Stimulated activated CD4-positive, alpha-beta T cell treated with anti-CD3 and anti-CD28 coated beads, TNF-alpha, amount 100 ng/mL, for 4 hours (primary cell): Measurements from ENCODE around the gene SPDYE2.
"Not testable (repeated sequence)": the region's sequence is repeated elsewhere in the genome, so short reads cannot be mapped to it uniquely, and the experiment has no call there.

Experiments
- DNase-seq, 3 experiments: peaks; one replicate each; pipeline ENCODE4 v3.0.0-alpha.2; 2020; ENCODE audit warnings: low read depth in 3 of 3

SPDYE2 gene

GRCh38 chr7:102599699-102600098 is 48.7 kb downstream of the SPDYE2 start:
- DNase-seq: not testable (repeated sequence)

DNA sequence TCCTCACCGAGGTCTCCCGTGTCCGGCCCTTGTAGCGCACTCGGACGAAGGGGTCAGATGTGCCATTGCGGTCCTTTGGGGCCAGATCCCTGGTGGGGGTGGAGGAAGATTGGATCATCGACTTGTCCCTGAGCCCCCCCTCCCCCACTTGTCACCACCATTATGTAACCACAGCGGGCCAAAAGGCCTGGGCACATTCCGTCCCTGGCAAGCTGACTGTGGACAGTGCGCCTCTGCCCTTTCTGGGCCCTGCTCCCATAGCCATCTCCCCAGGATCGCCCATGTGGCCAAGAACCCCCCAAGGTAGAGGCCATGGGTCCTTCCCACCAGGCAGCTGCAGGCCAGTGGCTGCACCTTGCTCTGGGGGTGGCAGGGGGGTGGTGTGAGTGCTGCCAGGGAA is 51.3 kb downstream of the SPDYE2 start:
- DNase-seq: not testable (repeated sequence)

DNA sequence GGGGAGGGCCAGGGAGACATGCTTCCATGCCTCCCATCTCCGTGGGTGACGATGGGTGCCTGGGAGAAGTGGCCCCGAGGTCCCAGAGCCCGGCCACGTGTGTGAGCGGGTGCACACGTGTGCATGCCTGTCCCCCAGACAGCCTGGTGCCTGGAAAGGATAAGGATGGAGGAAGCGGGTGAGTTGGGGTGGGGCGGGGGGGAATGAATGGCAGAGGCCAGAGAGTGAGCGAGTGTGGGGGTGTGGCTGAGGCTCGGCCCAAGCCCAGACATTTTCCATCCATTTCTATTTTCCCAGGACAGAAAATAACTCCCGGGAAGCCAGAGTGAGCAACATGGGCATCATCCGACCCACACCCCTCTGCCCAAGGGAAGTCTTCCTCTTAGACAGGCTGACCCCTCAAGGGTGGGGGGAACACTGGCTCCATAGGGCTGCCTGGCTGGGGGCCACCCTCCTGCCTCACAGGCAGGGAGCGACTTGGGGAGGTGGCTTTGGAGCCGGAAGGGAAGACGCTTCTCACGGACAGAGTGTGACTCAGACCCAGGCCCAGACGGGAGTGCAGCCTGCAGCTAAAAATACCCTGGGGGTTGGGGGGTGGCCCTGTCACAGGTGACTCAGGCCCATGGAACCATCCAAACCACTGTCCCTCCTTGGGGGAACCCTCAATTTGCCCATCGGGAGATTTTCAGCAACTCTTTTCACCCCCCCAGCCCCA is 53.6 kb downstream of the SPDYE2 start:
- DNase-seq: not testable (repeated sequence)

- DNase-seq: not testable (repeated sequence)
Observed at GRCh38 chr7:102606848-102607247, 55.8 kb downstream of the SPDYE2 start.

DNA sequence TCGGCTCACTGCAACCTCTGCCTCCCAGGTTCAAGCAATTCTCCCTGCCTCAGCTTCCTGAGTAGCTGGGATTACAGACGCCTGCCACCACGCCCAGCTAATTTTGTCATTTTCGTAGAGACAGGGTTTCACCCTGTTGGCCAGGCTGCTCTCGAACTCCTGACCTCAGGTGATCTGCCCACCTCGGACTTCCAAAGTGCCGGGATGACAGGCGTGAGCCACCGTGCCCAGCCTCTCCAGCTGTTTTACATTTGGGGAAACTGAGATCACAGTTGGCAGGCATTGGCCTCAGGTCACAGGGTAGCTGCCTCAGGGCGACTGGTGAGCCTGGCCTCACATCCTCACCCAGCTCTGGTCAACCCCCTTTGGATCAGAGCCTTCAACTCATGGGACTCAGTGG is 58.7 kb downstream of the SPDYE2 start:
- DNase-seq: not testable (repeated sequence)

DNA sequence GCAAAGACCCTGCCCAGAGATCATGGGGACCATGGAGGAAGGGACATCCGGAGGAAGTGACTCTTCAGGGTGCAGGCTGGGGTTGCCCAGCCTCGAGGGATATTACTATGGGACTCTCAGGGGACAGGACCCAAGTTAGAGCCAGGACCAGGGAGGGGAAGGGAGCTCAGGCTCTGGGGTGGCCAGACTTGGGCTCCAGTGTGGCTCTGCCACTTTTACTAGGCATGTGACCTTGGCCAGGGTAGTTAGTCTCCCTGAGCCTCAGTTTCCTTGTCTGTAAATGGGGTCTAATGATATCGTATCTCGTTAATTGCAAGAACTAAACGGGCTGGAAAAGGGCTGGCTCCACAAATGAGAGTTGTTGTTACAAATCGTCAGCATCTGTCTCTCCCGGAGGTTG is 59.4 kb downstream of the SPDYE2 start:
- DNase-seq: not testable (repeated sequence)

- not testable (repeated sequence) for DNase-seq
Observed at GRCh38 chr7:102611013-102611674, 60.1 kb downstream of the SPDYE2 start.

- not testable (repeated sequence) for DNase-seq
Observed at GRCh38 chr7:102611675-102612325, 60.8 kb downstream of the SPDYE2 start.
